Neural progenitor cell (in vitro differentiated cells): ENCODE data around the gene AARS2.

ENCODE experiments used
- EZH2 ChIP-seq: fragments of 200-600 bp; sonication (generic); IDR thresholded peaks from 2 replicates; pipeline ENCODE4 v1.6.1; 2017; ENCODE audit warnings: antibody characterized with exemption, mild to moderate bottlenecking, moderate library complexity
- EZH2phosphoT487 ChIP-seq: fragments of 200-600 bp; sonication (generic); IDR thresholded peaks from 2 replicates; pipeline ENCODE4 v1.6.1; 2017; ENCODE audit warnings: antibody characterized with exemption
- TF ChIP-seq, protein P1 (sequence below): fragments of 200-600 bp; sonication (generic); IDR thresholded peaks from 2 replicates; pipeline ENCODE4 v1.5.1; 2017; ENCODE audit warnings: antibody characterized with exemption, mild to moderate bottlenecking

DNA sequence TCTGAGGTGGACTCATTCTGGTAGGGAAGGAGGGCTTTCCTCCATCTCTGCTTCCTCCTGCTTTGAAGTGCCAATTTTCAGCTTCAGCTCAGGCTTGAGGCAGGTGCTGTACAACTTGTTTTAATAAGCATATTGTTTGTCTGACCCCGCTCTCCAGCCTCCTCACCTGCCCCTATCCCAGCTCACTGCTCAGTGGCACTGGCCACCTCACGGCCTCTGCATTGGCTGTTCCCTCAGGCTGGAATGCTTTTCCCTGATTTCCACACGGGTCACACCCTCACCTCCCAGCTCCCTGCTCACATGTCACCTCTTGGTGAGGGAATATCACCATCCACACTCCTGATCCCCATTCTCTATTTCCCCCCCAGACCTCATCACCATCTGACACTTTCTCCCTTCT is 14.3 kb downstream of the AARS2 start:
- TF ChIP-seq, protein P1, sequence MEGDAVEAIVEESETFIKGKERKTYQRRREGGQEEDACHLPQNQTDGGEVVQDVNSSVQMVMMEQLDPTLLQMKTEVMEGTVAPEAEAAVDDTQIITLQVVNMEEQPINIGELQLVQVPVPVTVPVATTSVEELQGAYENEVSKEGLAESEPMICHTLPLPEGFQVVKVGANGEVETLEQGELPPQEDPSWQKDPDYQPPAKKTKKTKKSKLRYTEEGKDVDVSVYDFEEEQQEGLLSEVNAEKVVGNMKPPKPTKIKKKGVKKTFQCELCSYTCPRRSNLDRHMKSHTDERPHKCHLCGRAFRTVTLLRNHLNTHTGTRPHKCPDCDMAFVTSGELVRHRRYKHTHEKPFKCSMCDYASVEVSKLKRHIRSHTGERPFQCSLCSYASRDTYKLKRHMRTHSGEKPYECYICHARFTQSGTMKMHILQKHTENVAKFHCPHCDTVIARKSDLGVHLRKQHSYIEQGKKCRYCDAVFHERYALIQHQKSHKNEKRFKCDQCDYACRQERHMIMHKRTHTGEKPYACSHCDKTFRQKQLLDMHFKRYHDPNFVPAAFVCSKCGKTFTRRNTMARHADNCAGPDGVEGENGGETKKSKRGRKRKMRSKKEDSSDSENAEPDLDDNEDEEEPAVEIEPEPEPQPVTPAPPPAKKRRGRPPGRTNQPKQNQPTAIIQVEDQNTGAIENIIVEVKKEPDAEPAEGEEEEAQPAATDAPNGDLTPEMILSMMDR, result no peak
- no peak for TF ChIP-seq EZH2phosphoT487
- TF ChIP-seq EZH2, result no peak
